ENCODE results near the gene SKI.

SKI gene

GRCh38 chr1:2341706-2342383, 113.7 kb downstream of the SKI start:
- TF ChIP-seq EZH2 (IDR thresholded peaks at IDR 0.05; ENCODE audit: borderline replicate concordance, low read depth, low read length, severe bottlenecking): no peak
- no peak for TF ChIP-seq CTCF (IDR thresholded peaks at IDR 0.05; ENCODE audit: borderline replicate concordance, extremely low read depth, low read length, poor library complexity, severe bottlenecking)
- no peaks in the 10 kb centered on the region for H3K4me1 ChIP-seq (ENCODE audit: insufficient read depth, low read length)
- ATAC-seq (ENCODE audit: insufficient read depth, low read depth) (no peak), DNase-seq (no peak)
- no peak overlapping the region for H3K4me2 ChIP-seq (ENCODE audit: insufficient read depth, low read length)
- H4K20me1 ChIP-seq (ENCODE audit: insufficient read depth, low read length): 0 out of 2 replicates have a peak, but pooled peaks cover 5% of the 10 kb centered on the region
- no peak overlapping the region for H3K4me3 ChIP-seq (ENCODE audit: low read depth in 1 of 2, low read length in 2 of 2)
- no peaks in the 10 kb centered on the region for H3K36me3 ChIP-seq (ENCODE audit: insufficient read depth, low read length)
- H3K9ac ChIP-seq (ENCODE audit: low read depth, low read length): no peak overlapping the region
- no peaks in the 10 kb centered on the region for H3K79me2 ChIP-seq (ENCODE audit: insufficient read depth, low read length)
- H2AFZ ChIP-seq (ENCODE audit: low read depth, low read length): no peak overlapping the region
- H3K27me3 ChIP-seq (ENCODE audit: insufficient read depth, low read length, poor library complexity): no peaks in the 10 kb centered on the region
- H3K9me3 ChIP-seq (ENCODE audit: insufficient read depth, low read length, severe bottlenecking): no peaks in the 10 kb centered on the region
- H3K27ac ChIP-seq (ENCODE audit: low read length): no peak overlapping the region

GRCh38 chr1:2342384-2343022, 114.4 kb downstream of the SKI start:
- TF ChIP-seq CTCF (IDR thresholded peaks at IDR 0.05; ENCODE audit: borderline replicate concordance, extremely low read depth, low read length, poor library complexity, severe bottlenecking) (no peak), EZH2 (IDR thresholded peaks at IDR 0.05; ENCODE audit: borderline replicate concordance, low read depth, low read length, severe bottlenecking) (no peak)

GRCh38 chr1:2343023-2343935, 115.2 kb downstream of the SKI start:
- Histone ChIP-seq H3K9me3 (ENCODE audit: insufficient read depth, low read length, severe bottlenecking) (no peaks in the 10 kb centered on the region), H3K4me1 (ENCODE audit: insufficient read depth, low read length) (no peaks in the 10 kb centered on the region), H3K79me2 (ENCODE audit: insufficient read depth, low read length) (no peaks in the 10 kb centered on the region), H3K9ac (ENCODE audit: low read depth, low read length) (no peak overlapping the region), H3K4me2 (ENCODE audit: insufficient read depth, low read length) (no peak overlapping the region), H3K27ac (ENCODE audit: low read length) (no peak overlapping the region), H3K36me3 (ENCODE audit: insufficient read depth, low read length) (no peaks in the 10 kb centered on the region), H3K27me3 (ENCODE audit: insufficient read depth, low read length, poor library complexity) (no peaks in the 10 kb centered on the region), H4K20me1 (ENCODE audit: insufficient read depth, low read length) (0 out of 2 replicates have a peak, but pooled peaks cover 5% of the 10 kb centered on the region), H2AFZ (ENCODE audit: low read depth, low read length) (no peak overlapping the region), H3K4me3 (ENCODE audit: low read depth in 1 of 2, low read length in 2 of 2) (no peak overlapping the region)
- ATAC-seq (ENCODE audit: insufficient read depth, low read depth) (no peak), DNase-seq (no peak)
- no peak for TF ChIP-seq EZH2 (IDR thresholded peaks at IDR 0.05; ENCODE audit: borderline replicate concordance, low read depth, low read length, severe bottlenecking)
- TF ChIP-seq CTCF (IDR thresholded peaks at IDR 0.05; ENCODE audit: borderline replicate concordance, extremely low read depth, low read length, poor library complexity, severe bottlenecking): no peak

More at GRCh38 chr1:2342384-2343022, 114.4 kb downstream of the SKI start:
- Histone ChIP-seq H3K79me2 (ENCODE audit: insufficient read depth, low read length) (no peaks in the 10 kb centered on the region), H2AFZ (ENCODE audit: low read depth, low read length) (no peak overlapping the region), H3K9me3 (ENCODE audit: insufficient read depth, low read length, severe bottlenecking) (no peaks in the 10 kb centered on the region), H3K36me3 (ENCODE audit: insufficient read depth, low read length) (no peaks in the 10 kb centered on the region), H3K4me2 (ENCODE audit: insufficient read depth, low read length) (no peak overlapping the region), H3K27ac (ENCODE audit: low read length) (no peak overlapping the region), H4K20me1 (ENCODE audit: insufficient read depth, low read length) (0 out of 2 replicates have a peak, but pooled peaks cover 5% of the 10 kb centered on the region), H3K4me3 (ENCODE audit: low read depth in 1 of 2, low read length in 2 of 2) (no peak overlapping the region), H3K27me3 (ENCODE audit: insufficient read depth, low read length, poor library complexity) (no peaks in the 10 kb centered on the region), H3K4me1 (ENCODE audit: insufficient read depth, low read length) (no peaks in the 10 kb centered on the region), H3K9ac (ENCODE audit: low read depth, low read length) (no peak overlapping the region)
- no peak for DNase-seq
- no peak for ATAC-seq (ENCODE audit: insufficient read depth, low read depth)
